ENCODE data around the gene CCDC180. TPM values are rescaled to one million over a fixed set of nuclear protein-coding genes. Genes with fewer than 3 reads are reported as not detected.
"Not testable (repeated sequence)": the region's sequence is repeated elsewhere in the genome, so short reads cannot be mapped to it uniquely, and the experiment has no call there.

CCDC180 gene
- total and polyA plus RNA-seq, 2 experiments from 2014 or later = 5.1 to 15.7 TPM

GRCh38 chr9:97321251-97321650, 13.8 kb downstream of the CCDC180 start:
- H3K36me3 ChIP-seq = peaks cover 2% of the 10 kb centered on the region

GRCh38 chr9:97321691-97322090, 14.2 kb downstream of the CCDC180 start:
- TF ChIP-seq CTCF (IDR thresholded peaks at IDR 0.05; ENCODE audit: low read depth, low read length) = no peak
- peak in 1 of 2 donors; percentile 17 for DNase-seq (ENCODE audit: low read depth in 1 of 2, low spot score in 1 of 2)
- peaks cover 2% of the 10 kb centered on the region for H3K36me3 ChIP-seq
- H3K4me3 ChIP-seq = no peak overlapping the region
- no peaks in the 10 kb centered on the region for H3K4me1 ChIP-seq (ENCODE audit: low read depth)
- no peaks in the 10 kb centered on the region for H3K9me3 ChIP-seq (ENCODE audit: low read depth)
- no peak overlapping the region for H3K27ac ChIP-seq
- no peaks in the 10 kb centered on the region for H3K27me3 ChIP-seq

More at GRCh38 chr9:97321251-97321650, 13.8 kb downstream of the CCDC180 start:
- DNase-seq (ENCODE audit: low read depth in 1 of 2, low spot score in 1 of 2) = no peak
- H3K27me3 ChIP-seq = no peaks in the 10 kb centered on the region
- no peaks in the 10 kb centered on the region for H3K4me1 ChIP-seq (ENCODE audit: low read depth)
- H3K4me3 ChIP-seq = no peak overlapping the region
- H3K9me3 ChIP-seq (ENCODE audit: low read depth) = no peaks in the 10 kb centered on the region
- no peak overlapping the region for H3K27ac ChIP-seq
- no peak for TF ChIP-seq CTCF (IDR thresholded peaks at IDR 0.05; ENCODE audit: low read depth, low read length)

GRCh38 chr9:97322105-97322504, 14.6 kb downstream of the CCDC180 start:
- no peaks in the 10 kb centered on the region for H3K4me1 ChIP-seq (ENCODE audit: low read depth)
- no peaks in the 10 kb centered on the region for H3K9me3 ChIP-seq (ENCODE audit: low read depth)
- no peaks in the 10 kb centered on the region for H3K27me3 ChIP-seq
- TF ChIP-seq CTCF (IDR thresholded peaks at IDR 0.05; ENCODE audit: low read depth, low read length) = no peak
- peaks cover 2% of the 10 kb centered on the region for H3K36me3 ChIP-seq
- no peak for DNase-seq (ENCODE audit: low read depth in 1 of 2, low spot score in 1 of 2)
- no peak overlapping the region for H3K27ac ChIP-seq
- H3K4me3 ChIP-seq = no peak overlapping the region

- no peaks in the 10 kb centered on the region for H3K4me1 ChIP-seq (ENCODE audit: low read depth)
- no peaks in the 10 kb centered on the region for H3K9me3 ChIP-seq (ENCODE audit: low read depth)
- no peak overlapping the region for H3K4me3 ChIP-seq
- DNase-seq (ENCODE audit: low read depth in 1 of 2, low spot score in 1 of 2) = no peak
- no peak overlapping the region for H3K27ac ChIP-seq
- no peaks in the 10 kb centered on the region for H3K27me3 ChIP-seq
- H3K36me3 ChIP-seq = peaks cover 2% of the 10 kb centered on the region
- TF ChIP-seq CTCF (IDR thresholded peaks at IDR 0.05; ENCODE audit: low read depth, low read length) = no peak
Observed at GRCh38 chr9:97324954-97325353, 17.5 kb downstream of the CCDC180 start.

- H3K27ac ChIP-seq = no peak overlapping the region
- peaks cover 2% of the 10 kb centered on the region for H3K36me3 ChIP-seq
- H3K27me3 ChIP-seq = no peaks in the 10 kb centered on the region
- no peaks in the 10 kb centered on the region for H3K4me1 ChIP-seq (ENCODE audit: low read depth)
- no peak for TF ChIP-seq CTCF (IDR thresholded peaks at IDR 0.05; ENCODE audit: low read depth, low read length)
- DNase-seq (ENCODE audit: low read depth in 1 of 2, low spot score in 1 of 2) = no peak
- H3K9me3 ChIP-seq (ENCODE audit: low read depth) = no peaks in the 10 kb centered on the region
- no peak overlapping the region for H3K4me3 ChIP-seq
Observed at GRCh38 chr9:97327562-97327961, 20.1 kb downstream of the CCDC180 start.

GRCh38 chr9:97332993-97333392, 25.5 kb downstream of the CCDC180 start:
- H3K27ac ChIP-seq = no peak overlapping the region
- H3K27me3 ChIP-seq = no peaks in the 10 kb centered on the region
- no peak overlapping the region for H3K4me3 ChIP-seq
- TF ChIP-seq CTCF (IDR thresholded peaks at IDR 0.05; ENCODE audit: low read depth, low read length) = no peak
- H3K4me1 ChIP-seq (ENCODE audit: low read depth) = no peaks in the 10 kb centered on the region
- no peaks in the 10 kb centered on the region for H3K36me3 ChIP-seq
- H3K9me3 ChIP-seq (ENCODE audit: low read depth) = no peaks in the 10 kb centered on the region
- no peak for DNase-seq (ENCODE audit: low read depth in 1 of 2, low spot score in 1 of 2)

GRCh38 chr9:97335622-97336021, 28.2 kb downstream of the CCDC180 start:
- H3K4me1 ChIP-seq (ENCODE audit: low read depth); H3K36me3 ChIP-seq; H3K27ac ChIP-seq: not testable (repeated sequence)

More at GRCh38 chr9:97335622-97336021, 28.2 kb downstream of the CCDC180 start:
- not testable (repeated sequence) for H3K9me3 ChIP-seq (ENCODE audit: low read depth); DNase-seq (ENCODE audit: low read depth in 1 of 2, low spot score in 1 of 2); H3K27me3 ChIP-seq; H3K4me3 ChIP-seq
